ENCODE data around the gene MYLK.

DNA sequence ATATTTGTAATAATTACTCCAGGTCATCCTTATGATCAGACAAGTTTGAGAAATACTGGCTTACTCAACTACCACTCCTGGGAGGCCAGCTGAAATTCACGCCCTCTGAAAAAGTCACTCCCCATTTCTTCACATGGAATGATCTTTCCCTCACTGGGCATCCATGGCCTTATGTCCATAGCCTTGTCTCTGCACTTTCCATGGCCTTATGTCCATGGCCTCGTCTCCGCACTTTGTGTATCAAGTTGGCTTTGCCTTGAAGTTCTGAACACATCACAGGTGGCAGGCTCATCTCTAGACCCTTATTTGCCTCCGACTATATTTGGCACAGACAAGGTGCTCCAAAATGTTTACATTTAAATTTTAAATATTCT lies 241.2 kb downstream of the MYLK start:
- TF ChIP-seq CTCF (IDR thresholded peaks at IDR 0.05; ENCODE audit: low read length) (no peak), EZH2 (IDR thresholded peaks at IDR 0.05; ENCODE audit: borderline replicate concordance, low read length) (no peak)

Measured in OCI-LY1 (cell line).